GM12891 (cell line): ENCODE data around the gene WDR20.

Source experiments
- POLR2A ChIP-seq: IDR thresholded peaks from 2 replicates; pipeline ENCODE4 v1.6.1; 2011; ENCODE audit warnings: low read depth, low read length, control low read depth
- POLR2AphosphoS5 ChIP-seq: IDR thresholded peaks from 2 replicates; pipeline ENCODE4 v1.6.1; 2011; ENCODE audit warnings: low read depth, low read length, control low read depth
- POU2F2 ChIP-seq: IDR thresholded peaks from 2 replicates; pipeline ENCODE4 v1.6.1; 2011; ENCODE audit warnings: low read depth, mild to moderate bottlenecking, control low read depth, low read length, moderate library complexity
- SPI1 ChIP-seq: IDR thresholded peaks from 2 replicates; pipeline ENCODE4 v1.6.1; 2011; ENCODE audit warnings: low read depth, low read length, control low read depth
- TAF1 ChIP-seq: IDR thresholded peaks from 2 replicates; pipeline ENCODE4 v1.6.1; 2011; ENCODE audit warnings: low read depth, low read length, control low read depth

DNA sequence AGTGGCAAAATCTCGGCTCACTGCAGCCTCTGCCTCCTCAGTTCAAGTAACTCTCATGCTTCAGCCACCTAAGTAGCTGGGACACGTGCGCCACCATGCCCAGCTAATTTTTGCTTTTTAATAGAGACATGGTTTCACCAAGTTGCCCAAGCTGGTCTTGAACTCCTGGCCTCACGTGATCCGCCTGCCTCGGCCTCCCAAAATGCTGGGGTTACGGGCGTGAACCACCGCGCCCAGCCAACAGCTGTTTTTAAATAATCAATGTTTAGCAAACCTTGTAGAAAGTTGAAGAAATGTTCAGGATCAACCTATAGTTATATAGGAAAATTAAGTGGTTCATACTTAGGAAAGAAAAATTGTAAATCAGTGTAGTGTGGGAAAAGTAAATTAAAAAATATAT, 46.9 kb upstream of the WDR20 start:
- no peak for TF ChIP-seq POLR2A
- no peak for TF ChIP-seq SPI1
- TF ChIP-seq TAF1, result no peak
- TF ChIP-seq POLR2AphosphoS5, result no peak
- no peak for TF ChIP-seq POU2F2
